Measurements from ENCODE around the gene BCL2L11.
A peak's percentile ranks its signal among the peaks of the same experiment; 100 is the strongest.
"Not testable (repeated sequence)": the region's sequence is repeated elsewhere in the genome, so short reads cannot be mapped to it uniquely, and the experiment has no call there.

Gene BCL2L11

GRCh38 chr2:111120253-111121027 lies at the start of gene BCL2L11:
Gene BCL2L11, plus strand, starts transcription at chr2:111120914. Its CDS starts 2,832 bp downstream, at chr2:111123746.
- in situ Hi-C loops (cut with HindIII; ENCODE audit: low pct_ligation_motif_present, low sequenced_read_pairs): no loop called here
- Histone ChIP-seq H3K4me3 (ENCODE audit: low read depth, low read length) (peak within 1 kb of the TSS; percentile 85), H3K36me3 (replicated peaks) (no peaks in the 10 kb centered on the region), H3K27ac (no peak within 1 kb of the TSS), H3K27me3 (replicated peaks) (no peaks in the 10 kb centered on the region)
- TF ChIP-seq CTCF (IDR thresholded peaks at IDR 0.05; ENCODE audit: low read depth, low read length, missing control alignments): no peak
- peak; percentile 80 for DNase-seq

GRCh38 chr2:111071600-111072171 lies 49.0 kb upstream of the BCL2L11 start:
- Histone ChIP-seq H3K27ac (peak overlapping the region; percentile 85), H3K36me3 (replicated peaks) (no peaks in the 10 kb centered on the region), H3K27me3 (replicated peaks) (no peaks in the 10 kb centered on the region), H3K4me3 (ENCODE audit: low read depth, low read length) (no peak overlapping the region)
- in situ Hi-C loops (cut with HindIII; ENCODE audit: low pct_ligation_motif_present, low sequenced_read_pairs): no loop called here
- TF ChIP-seq CTCF (IDR thresholded peaks at IDR 0.05; ENCODE audit: low read depth, low read length, missing control alignments): no peak
- DNase-seq: peak; percentile 87

- H3K27me3 ChIP-seq (replicated peaks): no peaks in the 10 kb centered on the region
- DNase-seq: peak; percentile 94
- no peaks in the 10 kb centered on the region for H3K36me3 ChIP-seq (replicated peaks)
- in situ Hi-C loops (cut with HindIII; ENCODE audit: low pct_ligation_motif_present, low sequenced_read_pairs): no loop called here
- H3K4me3 ChIP-seq (ENCODE audit: low read depth, low read length): no peak overlapping the region
- no peak for TF ChIP-seq CTCF (IDR thresholded peaks at IDR 0.05; ENCODE audit: low read depth, low read length, missing control alignments)
- peak overlapping the region; percentile 85 for H3K27ac ChIP-seq
These were observed 48.4 kb upstream of the BCL2L11 start for GRCh38 chr2:111072220-111072871.

GRCh38 chr2:111082659-111083058 lies 38.1 kb upstream of the BCL2L11 start:
- H3K4me3 ChIP-seq (ENCODE audit: low read depth, low read length); H3K36me3 ChIP-seq (replicated peaks); in situ Hi-C loops (cut with HindIII; ENCODE audit: low pct_ligation_motif_present, low sequenced_read_pairs); DNase-seq; H3K27ac ChIP-seq; H3K27me3 ChIP-seq (replicated peaks): not testable (repeated sequence)

GRCh38 chr2:111091811-111092211 lies 28.9 kb upstream of the BCL2L11 start:
- no peak for DNase-seq
- Histone ChIP-seq H3K27ac (no peak overlapping the region), H3K27me3 (replicated peaks) (peaks cover 18% of the 10 kb centered on the region), H3K4me3 (ENCODE audit: low read depth, low read length) (no peak overlapping the region), H3K36me3 (replicated peaks) (no peaks in the 10 kb centered on the region)
- in situ Hi-C loops (cut with HindIII; ENCODE audit: low pct_ligation_motif_present, low sequenced_read_pairs): no loop called here
- no peak for TF ChIP-seq CTCF (IDR thresholded peaks at IDR 0.05; ENCODE audit: low read depth, low read length, missing control alignments)

GRCh38 chr2:111094691-111095090 lies 26.0 kb upstream of the BCL2L11 start:
- no peak overlapping the region for H3K27ac ChIP-seq

More at GRCh38 chr2:111094691-111095090, 26.0 kb upstream of the BCL2L11 start:
- no peak for TF ChIP-seq CTCF (IDR thresholded peaks at IDR 0.05; ENCODE audit: low read depth, low read length, missing control alignments)
- Histone ChIP-seq H3K4me3 (ENCODE audit: low read depth, low read length) (no peak overlapping the region), H3K36me3 (replicated peaks) (no peaks in the 10 kb centered on the region), H3K27me3 (replicated peaks) (peaks cover 17% of the 10 kb centered on the region)
- no peak for DNase-seq
- in situ Hi-C loops (cut with HindIII; ENCODE audit: low pct_ligation_motif_present, low sequenced_read_pairs): no loop called here

All from brain microvascular endothelial cell (primary cell).